ENCODE data around the gene TTLL7. TPM values are rescaled to one million over a fixed set of nuclear protein-coding genes. Genes with fewer than 3 reads are reported as not detected.

Gene TTLL7
- total and polyA plus RNA-seq, 7 donors, result 0.92 to 34.9 (median 15.5) TPM

GRCh38 chr1:83857103-83857502, 141.8 kb downstream of the TTLL7 start:
- TF ChIP-seq POLR2AphosphoS5 (IDR thresholded peaks at IDR 0.05) (no peak), CTCF (IDR thresholded peaks at IDR 0.05) (peak in 3 of 4 experiments; percentile 10 to 50 (median 27)), POLR2A (IDR thresholded peaks at IDR 0.05) (no peak), EP300 (IDR thresholded peaks at IDR 0.05) (no peak)
- no peak for DNase-seq

GRCh38 chr1:83856381-83856780, 142.6 kb downstream of the TTLL7 start:
- no peak for TF ChIP-seq POLR2AphosphoS5 (IDR thresholded peaks at IDR 0.05)
- no peak for TF ChIP-seq POLR2A (IDR thresholded peaks at IDR 0.05)
- no peak for TF ChIP-seq EP300 (IDR thresholded peaks at IDR 0.05)
- TF ChIP-seq CTCF (IDR thresholded peaks at IDR 0.05), result no peak
- H3K4me1 ChIP-seq, result peaks cover 0 to 9% (median 2%) of the 10 kb centered on the region in 4 donors
- peaks cover 0 to 7% (median 0%) of the 10 kb centered on the region in 3 donors for H3K27me3 ChIP-seq
- no peaks in the 10 kb centered on the region for H3K36me3 ChIP-seq
- no peak overlapping the region for H3K4me3 ChIP-seq
- DNase-seq, result no peak
- intact Hi-C loops (cut with DNase I), result no loop called here
- H3K9me3 ChIP-seq, result no peaks in the 10 kb centered on the region
- 54 to 74% methylated on average over 2 of the region's 2 CpGs for WGBS, 2 donors
- H3K27ac ChIP-seq, result no peak overlapping the region

More at GRCh38 chr1:83857103-83857502, 141.8 kb downstream of the TTLL7 start:
- Histone ChIP-seq H3K4me1 (peaks cover 0 to 9% (median 2%) of the 10 kb centered on the region in 4 donors), H3K4me3 (no peak overlapping the region), H3K27ac (no peak overlapping the region), H3K27me3 (peaks cover 0 to 7% (median 0%) of the 10 kb centered on the region in 3 donors), H3K36me3 (no peaks in the 10 kb centered on the region), H3K9me3 (no peaks in the 10 kb centered on the region)
- 77 to 90% methylated on average over 1 of the region's 1 CpG for WGBS, 2 donors
- intact Hi-C loops (cut with DNase I), result no loop called here

GRCh38 chr1:83854456-83854855, 144.5 kb downstream of the TTLL7 start:
- 97 to 98% methylated on average over 1 of the region's 1 CpG for WGBS, 2 donors

GRCh38 chr1:83850834-83851233, 148.1 kb downstream of the TTLL7 start:
- Histone ChIP-seq H3K36me3 (no peaks in the 10 kb centered on the region), H3K4me3 (no peak overlapping the region), H3K4me1 (no peaks in the 10 kb centered on the region), H3K27me3 (no peaks in the 10 kb centered on the region), H3K9me3 (no peaks in the 10 kb centered on the region), H3K27ac (no peak overlapping the region)
- TF ChIP-seq EP300 (IDR thresholded peaks at IDR 0.05) (no peak), POLR2A (IDR thresholded peaks at IDR 0.05) (no peak), POLR2AphosphoS5 (IDR thresholded peaks at IDR 0.05) (no peak), CTCF (IDR thresholded peaks at IDR 0.05) (no peak)
- intact Hi-C loops (cut with DNase I), result no loop called here
- no peak for DNase-seq
- whole genome bisulfite sequencing, 2 donors, result 56 to 83% methylated on average over 3 of the region's 3 CpGs

More at GRCh38 chr1:83854456-83854855, 144.5 kb downstream of the TTLL7 start:
- H3K27me3 ChIP-seq, result no peaks in the 10 kb centered on the region
- no peak overlapping the region for H3K27ac ChIP-seq
- no peak overlapping the region for H3K4me3 ChIP-seq
- no peak for DNase-seq
- no peaks in the 10 kb centered on the region for H3K9me3 ChIP-seq
- no peaks in the 10 kb centered on the region for H3K4me1 ChIP-seq
- H3K36me3 ChIP-seq, result no peaks in the 10 kb centered on the region
- intact Hi-C loops (cut with DNase I), result no loop called here
- no peak for TF ChIP-seq POLR2A (IDR thresholded peaks at IDR 0.05)
- no peak for TF ChIP-seq POLR2AphosphoS5 (IDR thresholded peaks at IDR 0.05)
- TF ChIP-seq EP300 (IDR thresholded peaks at IDR 0.05), result no peak
- TF ChIP-seq CTCF (IDR thresholded peaks at IDR 0.05), result no peak

Data from sigmoid colon (tissue), 7 donors.